Measurements from ENCODE around the gene APOC1. TPM values are rescaled to one million over a fixed set of nuclear protein-coding genes. Genes with fewer than 3 reads are reported as not detected.

APOC1 gene
- polyA plus RNA-seq, 1 of the 3 experiments (the other 2 are of a cell fraction) = 2.7 TPM

GRCh38 chr19:44889830-44890365 is 24.5 kb upstream of the APOC1 start:
- TF ChIP-seq TAF1 (IDR thresholded peaks at IDR 0.05; ENCODE audit: borderline replicate concordance, low read depth, low read length) = no peak
- no peak for TF ChIP-seq RXRA (IDR thresholded peaks at IDR 0.05; ENCODE audit: borderline replicate concordance, low read depth)
- no peak for TF ChIP-seq NFIC (IDR thresholded peaks at IDR 0.05; ENCODE audit: borderline replicate concordance)
- TF ChIP-seq RFX5 (IDR thresholded peaks at IDR 0.05; ENCODE audit: low read length) = no peak
- no peak for TF ChIP-seq SMC3 (IDR thresholded peaks at IDR 0.05; ENCODE audit: low read depth, low read length)
- TF ChIP-seq, protein P1, sequence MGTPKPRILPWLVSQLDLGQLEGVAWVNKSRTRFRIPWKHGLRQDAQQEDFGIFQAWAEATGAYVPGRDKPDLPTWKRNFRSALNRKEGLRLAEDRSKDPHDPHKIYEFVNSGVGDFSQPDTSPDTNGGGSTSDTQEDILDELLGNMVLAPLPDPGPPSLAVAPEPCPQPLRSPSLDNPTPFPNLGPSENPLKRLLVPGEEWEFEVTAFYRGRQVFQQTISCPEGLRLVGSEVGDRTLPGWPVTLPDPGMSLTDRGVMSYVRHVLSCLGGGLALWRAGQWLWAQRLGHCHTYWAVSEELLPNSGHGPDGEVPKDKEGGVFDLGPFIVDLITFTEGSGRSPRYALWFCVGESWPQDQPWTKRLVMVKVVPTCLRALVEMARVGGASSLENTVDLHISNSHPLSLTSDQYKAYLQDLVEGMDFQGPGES (IDR thresholded peaks at IDR 0.05; ENCODE audit: low read depth, low read length) = no peak
- DNase-seq = no peak
- H3K4me1 ChIP-seq (ENCODE audit: control insufficient read depth in 1 of 2, insufficient read depth in 2 of 2, low read depth in 1 of 2, low read length in 1 of 2) = peaks cover 8 to 21% of the 10 kb centered on the region in 2 experiments; a peak in 2 of 4 replicates
- H3K4me2 ChIP-seq = peak overlapping the region; percentile 81
- no peaks in the 10 kb centered on the region for H3K9me2 ChIP-seq
- ChIA-PET CTCF (interaction anchor here (0.5 to 1.8 kb wide), 7 partner anchors 14 to 558 kb away, joined by 3 to 5 read pairs (median 3); no protein-coding TSS in a partner anchor), POLR2A (interaction anchor here (1.1 to 1.4 kb wide), 2 partner anchors 41 to 65 kb away, joined by 4 read pairs; partner anchors contain the start of gene CLPTM1)
- no peaks in the 10 kb centered on the region for H3K27me3 ChIP-seq (ENCODE audit: insufficient read depth)
- H4K20me1 ChIP-seq (ENCODE audit: insufficient read depth) = no peaks in the 10 kb centered on the region
- peak overlapping the region; percentile 72 for H3K9ac ChIP-seq
- H3K9me3 ChIP-seq = no peaks in the 10 kb centered on the region
- peaks cover 17% of the 10 kb centered on the region for H3F3A ChIP-seq (replicated peaks; ENCODE audit: insufficient read depth)
- H3K36me3 ChIP-seq (replicated peaks in 1 of 2; ENCODE audit: control insufficient read depth in 1 of 2, insufficient read depth in 2 of 2, low read length in 1 of 2) = peaks cover 9 to 29% of the 10 kb centered on the region in 2 experiments
- H3K79me2 ChIP-seq (ENCODE audit: insufficient read depth) = peaks cover 39% of the 10 kb centered on the region
- peak overlapping the region; percentile 77 for H2AFZ ChIP-seq (ENCODE audit: low read depth)
- WGBS (ENCODE audit: low lambda C conversion rate) = 58% methylated on average over 17 of the region's 17 CpGs
- peak overlapping the region; percentile 92 to 93 for H3K27ac ChIP-seq (ENCODE audit: low read depth in 2 of 2, low read length in 1 of 2)
- peak overlapping the region; percentile 51 to 57 for H3K4me3 ChIP-seq (ENCODE audit: low read depth in 2 of 2, low read length in 1 of 2)

DNA sequence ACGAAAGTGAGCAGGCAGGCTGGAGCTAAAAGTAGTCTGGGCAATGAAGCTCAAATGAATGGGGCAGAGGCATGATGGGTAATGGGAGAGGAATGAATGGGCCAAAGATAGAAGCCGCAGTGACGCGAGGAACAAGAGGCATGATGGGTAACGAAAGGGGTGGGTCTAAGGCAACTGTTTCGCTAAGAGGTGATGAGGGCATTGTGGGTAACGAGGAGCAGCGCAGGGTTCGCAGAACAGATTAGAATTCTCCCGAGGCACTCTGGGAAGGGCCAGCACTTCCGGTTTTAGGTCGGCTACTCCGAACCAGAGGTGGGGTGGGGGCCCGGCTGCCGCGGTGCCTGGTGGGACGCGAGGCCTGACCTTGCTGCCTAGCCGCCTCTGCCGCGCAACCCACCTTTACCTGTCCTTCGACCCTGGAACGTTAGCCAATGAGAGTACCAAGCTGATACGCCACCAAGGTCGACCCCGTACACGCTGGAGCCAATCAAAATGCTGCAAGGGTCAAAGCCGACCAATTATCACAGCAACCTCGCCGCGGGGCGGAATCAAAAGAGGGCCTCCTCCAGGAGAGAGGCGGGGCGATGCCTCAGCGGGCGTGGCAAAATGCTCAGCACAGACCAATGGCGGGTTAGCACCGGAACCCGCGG is 23.9 kb upstream of the APOC1 start:
- Histone ChIP-seq H3K27ac (ENCODE audit: low read depth in 2 of 2, low read length in 1 of 2) (peak overlapping the region; percentile 92 to 93), H3K4me3 (ENCODE audit: low read depth in 2 of 2, low read length in 1 of 2) (peak overlapping the region; percentile 51 to 57), H3K27me3 (ENCODE audit: insufficient read depth) (no peaks in the 10 kb centered on the region), H2AFZ (ENCODE audit: low read depth) (peak overlapping the region; percentile 77), H3K9me2 (no peaks in the 10 kb centered on the region), H3K4me1 (ENCODE audit: control insufficient read depth in 1 of 2, insufficient read depth in 2 of 2, low read depth in 1 of 2, low read length in 1 of 2) (peaks cover 8 to 21% of the 10 kb centered on the region in 2 experiments; a peak in 2 of 4 replicates), H3K4me2 (peak overlapping the region; percentile 81), H3K36me3 (replicated peaks in 1 of 2; ENCODE audit: control insufficient read depth in 1 of 2, insufficient read depth in 2 of 2, low read length in 1 of 2) (peaks cover 9 to 32% of the 10 kb centered on the region in 2 experiments), H3K9me3 (no peaks in the 10 kb centered on the region), H3K79me2 (ENCODE audit: insufficient read depth) (peaks cover 42% of the 10 kb centered on the region), H3F3A (replicated peaks; ENCODE audit: insufficient read depth) (peaks cover 17% of the 10 kb centered on the region), H3K9ac (peak overlapping the region; percentile 72), H4K20me1 (ENCODE audit: insufficient read depth) (no peaks in the 10 kb centered on the region)
- ChIA-PET CTCF (interaction anchor here (0.5 to 1.8 kb wide), 7 partner anchors 14 to 557 kb away, joined by 3 to 5 read pairs (median 3); no protein-coding TSS in a partner anchor), POLR2A (interaction anchor here (1.1 to 1.4 kb wide), 2 partner anchors 42 to 64 kb away, joined by 4 read pairs; partner anchors contain the start of gene CLPTM1)
- 2% methylated on average over 40 of the region's 40 CpGs for WGBS (ENCODE audit: low lambda C conversion rate)
- peak; percentile 90 for DNase-seq
- TF ChIP-seq RAD21 (IDR thresholded peaks at IDR 0.05; ENCODE audit: low read length) (peak; percentile 27), POLR2AphosphoS5 (IDR thresholded peaks at IDR 0.05; ENCODE audit: low read depth, low read length) (peak; percentile 95), ELF1 (IDR thresholded peaks at IDR 0.05) (peak; percentile 92), FOSL2 (IDR thresholded peaks at IDR 0.05; ENCODE audit: borderline replicate concordance, low read depth) (peak; percentile 47; the same call in 1 of the 2 replicates), TAF1 (IDR thresholded peaks at IDR 0.05; ENCODE audit: borderline replicate concordance, low read depth, low read length) (peak; percentile 77), EP300 (IDR thresholded peaks at IDR 0.05; ENCODE audit: borderline replicate concordance in 1 of 2, low read depth in 1 of 2, low read length in 1 of 2) (peak; percentile 10 to 28; a peak in 1 of 4 replicates), NRF1 (IDR thresholded peaks at IDR 0.05; ENCODE audit: low read depth, low read length) (no peak; the same call in 1 of the 2 replicates), CHD2 (IDR thresholded peaks at IDR 0.05; ENCODE audit: low read length, partially characterized antibody) (no peak), YY1 (IDR thresholded peaks at IDR 0.05; ENCODE audit: low read depth) (no peak), SIN3A (IDR thresholded peaks at IDR 0.05; ENCODE audit: borderline replicate concordance, low read depth, low read length) (peak; percentile 96), TEAD4 (IDR thresholded peaks at IDR 0.05; ENCODE audit: borderline replicate concordance, insufficient read depth) (no peak), GATA2 (CRISPR knock-in tag; IDR thresholded peaks at IDR 0.05) (no peak), GABPA (IDR thresholded peaks at IDR 0.05; ENCODE audit: low read depth) (peak; percentile 69), USF2 (IDR thresholded peaks at IDR 0.05; ENCODE audit: borderline replicate concordance, low read depth, low read length) (no peak), PBX3 (IDR thresholded peaks at IDR 0.05) (peak; percentile 37)
- TF ChIP-seq, protein P2, sequence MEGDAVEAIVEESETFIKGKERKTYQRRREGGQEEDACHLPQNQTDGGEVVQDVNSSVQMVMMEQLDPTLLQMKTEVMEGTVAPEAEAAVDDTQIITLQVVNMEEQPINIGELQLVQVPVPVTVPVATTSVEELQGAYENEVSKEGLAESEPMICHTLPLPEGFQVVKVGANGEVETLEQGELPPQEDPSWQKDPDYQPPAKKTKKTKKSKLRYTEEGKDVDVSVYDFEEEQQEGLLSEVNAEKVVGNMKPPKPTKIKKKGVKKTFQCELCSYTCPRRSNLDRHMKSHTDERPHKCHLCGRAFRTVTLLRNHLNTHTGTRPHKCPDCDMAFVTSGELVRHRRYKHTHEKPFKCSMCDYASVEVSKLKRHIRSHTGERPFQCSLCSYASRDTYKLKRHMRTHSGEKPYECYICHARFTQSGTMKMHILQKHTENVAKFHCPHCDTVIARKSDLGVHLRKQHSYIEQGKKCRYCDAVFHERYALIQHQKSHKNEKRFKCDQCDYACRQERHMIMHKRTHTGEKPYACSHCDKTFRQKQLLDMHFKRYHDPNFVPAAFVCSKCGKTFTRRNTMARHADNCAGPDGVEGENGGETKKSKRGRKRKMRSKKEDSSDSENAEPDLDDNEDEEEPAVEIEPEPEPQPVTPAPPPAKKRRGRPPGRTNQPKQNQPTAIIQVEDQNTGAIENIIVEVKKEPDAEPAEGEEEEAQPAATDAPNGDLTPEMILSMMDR (IDR thresholded peaks at IDR 0.05) = no peak
